Endothelial cell of umbilical vein (primary cell): ENCODE results near the gene PDCD2L.

Experiments used
- EZH2 ChIP-seq: IDR thresholded peaks from 2 replicates; pipeline ENCODE4 v1.6.1; 2012; ENCODE audit warnings: borderline replicate concordance, low read depth, mild to moderate bottlenecking, moderate library complexity, low read length, inconsistent platforms; ENCODE audit not compliant: severe bottlenecking
- GATA2 ChIP-seq: IDR thresholded peaks from 2 replicates; pipeline ENCODE4 v1.7.0; 2011; ENCODE audit warnings: low read depth, mild to moderate bottlenecking, moderate library complexity, mixed read lengths, low read length; ENCODE audit not compliant: insufficient read length, insufficient read depth
- JUN ChIP-seq: IDR thresholded peaks from 2 replicates; pipeline ENCODE4 v1.6.1; 2011; ENCODE audit warnings: borderline replicate concordance, low read depth; ENCODE audit not compliant: insufficient read length, insufficient read depth
- MYC ChIP-seq: IDR thresholded peaks from one replicate; pipeline ENCODE4 v1.6.1; 2011; ENCODE audit warnings: mild to moderate bottlenecking, low read depth, low read length
- POLR2A ChIP-seq: IDR thresholded peaks from 2 replicates; pipeline ENCODE4 v1.6.1; 2012; ENCODE audit warnings: low read depth, mild to moderate bottlenecking, control low read depth, low read length
- POLR2AphosphoS5 ChIP-seq: IDR thresholded peaks from 2 replicates; pipeline ENCODE4 v1.6.1; 2012; ENCODE audit warnings: low read depth, mild to moderate bottlenecking, control low read depth, low read length, moderate library complexity; ENCODE audit not compliant: insufficient read depth
- TF ChIP-seq, protein P1 (sequence below), 2 donors: IDR thresholded peaks; 1 replicate in 1 of 2; 2 replicates in 1 of 2; pipeline ENCODE4 v1.5.1; 2011; ENCODE audit warnings: low read length in 2 of 2, mild to moderate bottlenecking in 2 of 2, moderate library complexity in 2 of 2, control low read depth in 1 of 2, inconsistent platforms in 1 of 2, low read depth in 1 of 2; ENCODE audit not compliant: insufficient read depth in 1 of 2; ENCODE audit errors: extremely low read depth in 1 of 2
- TF ChIP-seq, protein P2 (sequence below): IDR thresholded peaks from 2 replicates; pipeline ENCODE4 v1.6.1; 2011; ENCODE audit not compliant: insufficient read depth, insufficient read length

DNA sequence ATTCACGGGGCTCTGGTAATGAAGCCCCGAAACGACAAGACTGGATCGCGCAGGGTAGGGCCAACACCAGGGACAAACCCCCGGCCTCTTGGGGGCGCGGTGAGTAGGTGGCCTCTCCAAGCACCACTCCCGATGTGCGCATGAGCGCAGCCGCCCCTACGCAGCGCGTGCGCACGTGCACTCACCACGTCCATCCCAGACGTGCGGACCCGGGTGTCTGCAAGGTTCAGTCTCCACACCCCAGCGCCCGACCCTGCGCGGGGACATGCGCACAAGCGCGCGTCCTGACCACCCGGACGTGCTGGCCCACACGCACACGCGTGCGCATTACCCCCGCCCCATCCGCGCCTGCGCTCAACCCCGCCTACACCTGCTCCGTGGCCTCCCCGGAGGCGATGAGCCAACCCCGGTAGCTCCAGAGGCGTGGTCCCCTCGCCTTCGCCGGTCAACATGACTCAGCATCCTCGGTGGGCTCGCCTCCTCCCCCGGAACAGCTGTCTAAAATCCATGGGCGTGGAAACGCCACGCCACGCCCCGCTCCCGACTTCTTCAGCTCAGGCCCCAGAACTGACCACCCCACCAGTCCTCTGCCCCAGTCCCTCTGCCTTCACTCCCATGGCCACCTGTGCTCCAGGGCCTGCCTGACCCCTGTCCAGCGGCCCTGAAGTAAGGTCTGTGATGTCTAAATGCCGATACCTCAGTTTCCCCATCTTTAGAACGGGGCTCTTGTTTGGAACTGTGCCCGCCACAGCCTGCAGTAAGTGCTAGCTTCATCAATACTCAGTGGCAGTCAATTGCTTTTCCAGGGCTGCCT lies 44.9 kb upstream of the PDCD2L start:
- TF ChIP-seq JUN (no peak), POLR2AphosphoS5 (peak; percentile 86), POLR2A (peak; percentile 88), EZH2 (no peak), MYC (no peak), GATA2 (no peak)
- TF ChIP-seq, protein P1, sequence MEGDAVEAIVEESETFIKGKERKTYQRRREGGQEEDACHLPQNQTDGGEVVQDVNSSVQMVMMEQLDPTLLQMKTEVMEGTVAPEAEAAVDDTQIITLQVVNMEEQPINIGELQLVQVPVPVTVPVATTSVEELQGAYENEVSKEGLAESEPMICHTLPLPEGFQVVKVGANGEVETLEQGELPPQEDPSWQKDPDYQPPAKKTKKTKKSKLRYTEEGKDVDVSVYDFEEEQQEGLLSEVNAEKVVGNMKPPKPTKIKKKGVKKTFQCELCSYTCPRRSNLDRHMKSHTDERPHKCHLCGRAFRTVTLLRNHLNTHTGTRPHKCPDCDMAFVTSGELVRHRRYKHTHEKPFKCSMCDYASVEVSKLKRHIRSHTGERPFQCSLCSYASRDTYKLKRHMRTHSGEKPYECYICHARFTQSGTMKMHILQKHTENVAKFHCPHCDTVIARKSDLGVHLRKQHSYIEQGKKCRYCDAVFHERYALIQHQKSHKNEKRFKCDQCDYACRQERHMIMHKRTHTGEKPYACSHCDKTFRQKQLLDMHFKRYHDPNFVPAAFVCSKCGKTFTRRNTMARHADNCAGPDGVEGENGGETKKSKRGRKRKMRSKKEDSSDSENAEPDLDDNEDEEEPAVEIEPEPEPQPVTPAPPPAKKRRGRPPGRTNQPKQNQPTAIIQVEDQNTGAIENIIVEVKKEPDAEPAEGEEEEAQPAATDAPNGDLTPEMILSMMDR (IDR thresholded peaks at IDR 0.05; ENCODE audit: extremely low read depth in 1 of 2, insufficient read depth in 1 of 2, low read depth in 1 of 2, low read length in 2 of 2): peak; percentile 59 to 83
- TF ChIP-seq, protein P2, sequence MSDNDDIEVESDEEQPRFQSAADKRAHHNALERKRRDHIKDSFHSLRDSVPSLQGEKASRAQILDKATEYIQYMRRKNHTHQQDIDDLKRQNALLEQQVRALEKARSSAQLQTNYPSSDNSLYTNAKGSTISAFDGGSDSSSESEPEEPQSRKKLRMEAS: peak; percentile 91
